ENCODE results near the gene FAM133A.

The FAM133A gene

DNA sequence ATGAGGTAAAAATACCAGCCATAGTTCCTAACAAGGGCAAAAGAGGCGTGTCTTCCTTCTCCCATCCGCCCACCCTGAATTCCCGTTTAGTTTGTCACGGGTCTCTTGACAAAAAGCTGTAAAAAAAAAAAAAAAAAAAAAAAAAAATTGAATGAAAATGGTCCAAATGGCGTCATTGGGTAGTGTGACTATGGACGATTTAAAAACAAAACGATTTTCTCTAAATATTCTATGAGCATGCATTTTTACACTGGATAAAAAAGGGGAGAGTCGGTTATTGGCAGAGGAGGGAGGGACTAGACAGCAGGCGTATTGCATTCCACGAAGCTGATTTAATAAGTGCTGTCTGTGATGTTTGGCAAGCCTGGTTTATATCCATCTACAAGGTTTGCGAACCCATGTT, at the start of gene FAM133A:
Gene FAM133A, plus strand, starts transcription at position 338 of the 403 bp plus-strand sequence. CDS start 35,214 bp downstream, outside the sequence.
- no peak for DNase-seq

DNA sequence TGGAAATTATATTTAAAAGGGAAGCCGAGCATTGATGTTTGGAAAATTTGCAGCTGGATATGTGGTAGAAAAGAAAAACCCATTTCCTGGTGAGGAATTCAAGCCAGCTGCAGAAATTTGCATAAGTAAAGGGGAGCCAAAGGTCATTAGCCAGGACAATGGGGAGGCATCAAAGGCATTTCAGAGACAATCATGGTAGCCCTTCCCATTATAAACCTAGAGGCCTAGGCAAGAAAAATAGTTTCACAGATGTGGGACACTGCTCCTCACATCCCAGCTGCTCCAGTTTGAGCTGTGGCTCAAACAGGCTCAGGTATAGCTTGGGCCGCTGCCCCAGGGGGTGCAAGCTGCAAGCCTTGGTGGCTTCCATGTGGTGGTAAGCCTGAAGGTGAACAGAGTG, 36.4 kb upstream of the FAM133A start:
- no peak for DNase-seq

DNA sequence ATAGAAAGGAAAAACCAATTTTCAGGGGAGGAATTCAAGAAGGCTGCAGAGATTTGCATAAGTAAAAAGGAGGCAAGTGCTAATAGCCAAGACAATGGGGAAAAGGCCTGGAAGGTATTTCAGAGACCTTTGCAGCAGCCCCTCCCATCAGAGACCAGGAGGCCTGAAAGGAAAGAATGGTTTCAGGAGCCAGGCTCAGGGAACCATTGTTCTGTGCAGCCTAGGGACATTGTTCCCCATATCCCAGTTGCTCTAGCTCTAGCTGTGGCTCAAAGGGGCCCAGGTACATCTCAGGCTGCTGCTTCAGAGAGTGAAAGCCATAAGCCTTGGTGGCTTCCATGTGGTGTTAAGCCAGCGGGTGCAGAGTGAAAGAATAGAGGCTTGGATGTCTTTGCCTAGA, 24.6 kb upstream of the FAM133A start:
- no peak for DNase-seq

DNA sequence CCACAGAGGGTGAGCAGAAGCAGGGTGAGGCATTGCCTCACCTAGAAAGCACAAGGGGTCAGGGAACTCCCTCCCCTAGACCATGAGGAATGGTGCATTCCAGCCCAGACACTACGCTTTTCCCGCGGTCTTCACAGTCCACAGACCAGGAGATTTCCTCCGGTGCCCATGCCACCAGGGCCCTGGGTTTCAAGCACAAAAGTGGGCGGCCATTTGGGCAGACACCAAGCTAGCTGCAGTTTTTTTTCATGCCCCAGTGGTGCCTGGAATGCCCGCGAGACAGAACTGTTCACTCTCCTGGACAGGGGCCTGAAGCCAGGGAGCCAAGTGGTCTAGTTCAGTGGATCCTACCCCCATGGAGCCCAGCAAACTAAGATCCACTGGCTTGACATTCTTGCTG, 13.4 kb upstream of the FAM133A start:
- no peak for DNase-seq

DNA sequence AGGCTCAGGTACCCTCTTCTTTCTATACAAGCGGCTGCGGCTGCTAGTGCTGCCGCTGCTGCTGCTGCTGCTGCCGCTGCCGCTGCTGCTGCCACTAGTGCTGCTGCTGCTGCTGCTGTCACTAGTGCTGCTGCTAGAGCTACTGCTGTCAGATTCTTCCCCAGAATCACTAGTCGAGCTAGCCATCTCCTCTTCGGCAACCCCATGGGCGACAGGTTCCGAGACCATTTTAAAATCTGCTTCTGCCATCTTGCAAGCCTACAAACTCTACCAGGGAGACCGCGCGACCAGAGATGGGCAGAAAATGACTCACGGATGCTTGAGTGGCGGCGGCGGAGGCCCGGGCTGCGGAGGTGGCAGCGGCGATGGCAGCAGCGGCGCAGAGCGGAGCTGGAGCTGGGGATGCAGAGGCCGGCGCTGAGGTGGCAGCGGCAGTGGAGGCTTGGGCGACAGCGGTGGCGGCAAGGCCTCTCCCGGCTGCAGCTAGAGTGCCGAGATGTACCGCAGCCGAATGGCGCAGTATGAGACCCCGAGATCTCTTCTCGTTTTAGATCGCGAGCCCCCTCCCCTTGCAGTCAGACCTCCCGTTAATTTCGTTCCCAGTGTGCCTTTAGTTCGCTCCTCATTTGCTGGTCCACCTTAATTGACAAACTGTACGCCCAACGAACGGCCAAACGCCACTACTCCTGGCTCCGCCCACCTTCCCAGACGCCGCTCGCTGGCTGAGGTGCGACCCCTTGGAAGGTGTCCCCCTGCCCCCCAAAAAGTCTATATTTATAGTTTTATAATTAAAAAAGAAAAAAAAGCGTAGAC, 744 bp upstream of the FAM133A start, which contains the start of gene NAP1L3:
Gene NAP1L3, minus strand, starts transcription at position 523 of the 813 bp plus-strand sequence. Its CDS starts 274 bp downstream, at position 249.
- no peak for DNase-seq

DNA sequence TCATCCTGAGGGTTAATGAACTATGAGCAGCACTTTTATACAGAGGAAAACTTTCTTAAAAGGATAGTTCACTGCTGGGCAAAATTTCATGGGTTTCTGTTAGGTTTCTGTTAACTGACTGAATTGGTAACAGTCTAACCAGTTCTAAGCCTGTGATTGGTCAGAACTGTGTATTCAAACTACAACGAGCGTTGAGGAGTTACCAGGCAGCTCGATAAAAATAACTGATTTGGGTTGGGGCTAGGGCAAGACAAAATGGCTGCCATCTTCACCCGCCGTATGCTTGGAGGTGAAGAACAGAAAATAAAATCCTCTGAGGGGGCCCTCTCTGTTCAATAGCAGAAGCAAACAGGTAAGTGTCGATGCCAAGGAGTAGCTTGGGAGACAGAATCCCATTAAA, 22.0 kb downstream of the FAM133A start:
- DNase-seq, result no peak

DNA sequence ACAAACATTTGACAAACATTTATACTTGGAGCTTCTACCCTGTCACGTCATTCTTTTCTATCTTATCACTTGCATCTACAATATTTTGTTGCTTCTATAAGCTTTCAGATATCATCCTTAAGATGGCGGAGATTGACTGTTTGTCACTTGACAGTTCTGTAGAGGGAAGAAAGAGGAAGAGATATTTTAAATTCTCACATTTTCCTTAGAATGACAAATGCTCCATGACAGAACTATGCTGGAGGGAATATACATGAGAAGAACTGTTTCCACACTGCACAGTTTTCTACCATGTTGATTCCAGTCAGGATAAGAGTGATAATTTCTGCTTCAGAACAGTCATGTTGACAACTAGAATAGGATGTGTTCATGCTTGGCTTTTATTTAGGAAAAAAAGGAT, 29.7 kb downstream of the FAM133A start:
- DNase-seq, result no peak

DNA sequence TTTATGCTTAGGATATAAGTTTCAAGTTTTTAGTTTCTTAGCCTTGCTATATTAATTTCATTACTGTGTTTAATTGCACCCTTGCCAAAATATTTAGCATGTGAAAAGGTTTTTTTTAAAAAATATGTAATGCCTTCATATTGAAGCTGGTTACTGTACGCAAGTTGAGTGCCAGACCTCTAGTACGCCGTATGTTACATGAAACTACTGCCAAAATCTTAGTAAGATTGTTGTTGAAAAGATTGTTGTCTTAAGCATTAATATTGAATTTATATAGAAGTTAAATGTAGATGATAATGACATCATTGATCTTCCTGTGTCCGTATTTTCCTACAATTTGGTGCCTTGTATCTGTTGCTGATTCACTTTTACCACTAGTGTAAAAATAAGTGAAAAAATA, 37.1 kb downstream of the FAM133A start:
- no peak for DNase-seq

DNA sequence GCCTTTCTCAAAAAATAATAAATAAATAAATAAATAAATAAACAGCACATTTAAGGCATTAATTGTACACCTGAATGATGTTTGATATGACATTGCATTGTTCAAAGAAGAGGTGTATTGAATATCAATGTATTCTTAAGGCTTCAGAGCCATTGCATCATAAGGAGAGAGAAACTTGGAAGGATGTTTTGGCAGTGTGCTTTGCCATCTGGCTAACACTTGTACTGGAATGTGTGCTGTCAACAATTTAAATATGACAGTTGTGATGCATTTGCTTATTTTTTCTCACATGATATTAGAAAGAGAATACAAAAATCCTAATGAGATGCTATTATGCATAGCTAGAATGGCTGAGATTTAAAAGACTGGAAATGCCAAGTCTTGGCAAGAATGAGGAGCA, 67.8 kb downstream of the FAM133A start:
- no peak for DNase-seq

DNA sequence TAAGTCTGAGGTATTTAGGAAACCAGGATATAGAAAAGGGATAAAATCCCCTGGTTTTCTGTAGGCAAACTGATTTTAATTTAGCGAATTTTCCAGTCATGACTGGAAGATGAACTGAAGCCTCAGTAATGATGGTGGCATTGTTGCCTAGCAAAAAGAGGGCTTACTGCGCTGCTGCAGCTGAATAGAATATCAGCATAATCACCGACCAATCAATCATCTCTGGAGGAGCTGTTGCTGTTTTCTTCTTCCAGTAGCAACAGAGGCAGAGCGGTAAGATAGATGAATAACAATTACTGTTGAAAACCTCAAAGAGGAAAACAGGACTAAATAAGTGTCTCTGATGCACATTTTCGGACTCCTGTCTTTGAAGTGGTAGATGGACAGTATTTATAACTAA, 86.2 kb downstream of the FAM133A start:
- no peak for DNase-seq

Measured in SIG-M5 (cell line).